DOHH2 (cell line): Measurements from ENCODE around the gene AP5S1.

Experiments used
- H3F3A ChIP-seq: fragments of 200-600 bp; sonication (generic), shearing (Covaris generic); 2 replicates; pipeline ENCODE4 v1.6.0; 2016; ENCODE audit warnings: antibody characterized with exemption, mild to moderate bottlenecking; ENCODE audit not compliant: control insufficient read depth, insufficient read depth
- H3K27ac ChIP-seq: fragments of 200-600 bp; sonication (generic); 2 replicates; pipeline ENCODE4 v1.5.1; 2014; ENCODE audit warnings: low read depth, mild to moderate bottlenecking, low read length, moderate library complexity
- H3K27me3 ChIP-seq: fragments of 200-600 bp; sonication (generic); 2 replicates; pipeline ENCODE4 v1.6.1; 2014; ENCODE audit warnings: mild to moderate bottlenecking, low read length, mixed read lengths; ENCODE audit not compliant: control insufficient read depth
- H3K36me3 ChIP-seq: fragments of 200-600 bp; sonication (generic); 2 replicates; pipeline ENCODE4 v1.6.1; 2014; ENCODE audit warnings: mild to moderate bottlenecking, low read length, moderate library complexity, mixed read lengths; ENCODE audit not compliant: control insufficient read depth
- H3K4me1 ChIP-seq: fragments of 200-600 bp; sonication (generic); 2 replicates; pipeline ENCODE4 v1.6.1; 2014; ENCODE audit warnings: mild to moderate bottlenecking, low read length, mixed read lengths; ENCODE audit not compliant: control insufficient read depth
- H3K4me2 ChIP-seq: fragments of 200-600 bp; sonication (generic); 2 replicates; pipeline ENCODE4 v1.6.0; 2014; ENCODE audit warnings: mild to moderate bottlenecking, low read length, moderate library complexity
- H3K4me3 ChIP-seq: fragments of 200-600 bp; sonication (generic); 2 replicates; pipeline ENCODE4 v1.5.1; 2014; ENCODE audit warnings: mild to moderate bottlenecking, low read length, mixed read lengths
- H3K79me2 ChIP-seq: fragments of 200-600 bp; sonication (generic); 2 replicates; pipeline ENCODE4 v1.6.1; 2014; ENCODE audit warnings: mild to moderate bottlenecking, low read length, mixed read lengths; ENCODE audit not compliant: control insufficient read depth
- H3K9me2 ChIP-seq: fragments of 200-600 bp; sonication (generic); replicated peaks from 2 replicates; pipeline ENCODE4 v1.6.1; 2014; ENCODE audit warnings: mild to moderate bottlenecking, low read length, mixed read lengths; ENCODE audit not compliant: control insufficient read depth
- H3K9me3 ChIP-seq: fragments of 200-600 bp; sonication (generic); 2 replicates; pipeline ENCODE4 v1.6.1; 2014; ENCODE audit warnings: antibody characterized with exemption, low read length, mixed read lengths; ENCODE audit not compliant: control insufficient read depth, insufficient read depth
- H4K20me1 ChIP-seq: fragments of 200-600 bp; sonication (generic); 2 replicates; pipeline ENCODE4 v1.6.0; 2014; ENCODE audit warnings: low read depth, mild to moderate bottlenecking, antibody characterized with exemption, low read length, moderate library complexity; ENCODE audit not compliant: control insufficient read depth, insufficient read depth
- EZH2phosphoT487 ChIP-seq: fragments of 200-600 bp; sonication (generic); IDR thresholded peaks from 2 replicates; pipeline ENCODE4 v1.6.1; 2017; ENCODE audit warnings: borderline replicate concordance, mild to moderate bottlenecking, antibody characterized with exemption, low read length, moderate library complexity, mixed read lengths
- TF ChIP-seq, protein P1 (sequence below): fragments of 200-600 bp; sonication (generic); IDR thresholded peaks from one replicate; pipeline ENCODE4 v1.5.1; 2014; ENCODE audit warnings: antibody characterized with exemption, mild to moderate bottlenecking, low read depth, low read length; ENCODE audit not compliant: poor library complexity, severe bottlenecking

AP5S1 gene

GRCh38 chr20:3812259-3812681 lies 8.1 kb upstream of the AP5S1 start:
- Histone ChIP-seq H3K36me3 (no peaks in the 10 kb centered on the region), H3K27me3 (no peaks in the 10 kb centered on the region; the same call in 1 of the 2 replicates), H3K4me3 (no peak overlapping the region), H3K79me2 (no peaks in the 10 kb centered on the region), H3F3A (no peaks in the 10 kb centered on the region), H3K4me2 (no peak overlapping the region), H3K27ac (no peak overlapping the region), H3K9me3 (no peaks in the 10 kb centered on the region), H3K4me1 (peaks cover 11% of the 10 kb centered on the region), H3K9me2 (no peaks in the 10 kb centered on the region), H4K20me1 (no peaks in the 10 kb centered on the region)
- TF ChIP-seq, protein P1, sequence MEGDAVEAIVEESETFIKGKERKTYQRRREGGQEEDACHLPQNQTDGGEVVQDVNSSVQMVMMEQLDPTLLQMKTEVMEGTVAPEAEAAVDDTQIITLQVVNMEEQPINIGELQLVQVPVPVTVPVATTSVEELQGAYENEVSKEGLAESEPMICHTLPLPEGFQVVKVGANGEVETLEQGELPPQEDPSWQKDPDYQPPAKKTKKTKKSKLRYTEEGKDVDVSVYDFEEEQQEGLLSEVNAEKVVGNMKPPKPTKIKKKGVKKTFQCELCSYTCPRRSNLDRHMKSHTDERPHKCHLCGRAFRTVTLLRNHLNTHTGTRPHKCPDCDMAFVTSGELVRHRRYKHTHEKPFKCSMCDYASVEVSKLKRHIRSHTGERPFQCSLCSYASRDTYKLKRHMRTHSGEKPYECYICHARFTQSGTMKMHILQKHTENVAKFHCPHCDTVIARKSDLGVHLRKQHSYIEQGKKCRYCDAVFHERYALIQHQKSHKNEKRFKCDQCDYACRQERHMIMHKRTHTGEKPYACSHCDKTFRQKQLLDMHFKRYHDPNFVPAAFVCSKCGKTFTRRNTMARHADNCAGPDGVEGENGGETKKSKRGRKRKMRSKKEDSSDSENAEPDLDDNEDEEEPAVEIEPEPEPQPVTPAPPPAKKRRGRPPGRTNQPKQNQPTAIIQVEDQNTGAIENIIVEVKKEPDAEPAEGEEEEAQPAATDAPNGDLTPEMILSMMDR = no peak
- TF ChIP-seq EZH2phosphoT487 = no peak

GRCh38 chr20:3812975-3813847 lies 7.1 kb upstream of the AP5S1 start:
- Histone ChIP-seq H3F3A (no peaks in the 10 kb centered on the region), H3K27me3 (no peaks in the 10 kb centered on the region; the same call in 1 of the 2 replicates), H3K9me3 (no peaks in the 10 kb centered on the region), H3K4me1 (peaks cover 11% of the 10 kb centered on the region), H3K9me2 (no peaks in the 10 kb centered on the region), H3K4me3 (no peak overlapping the region), H3K36me3 (no peaks in the 10 kb centered on the region), H3K4me2 (no peak overlapping the region), H3K27ac (no peak overlapping the region), H4K20me1 (no peaks in the 10 kb centered on the region), H3K79me2 (no peaks in the 10 kb centered on the region)
- TF ChIP-seq, protein P1 = no peak
- TF ChIP-seq EZH2phosphoT487 = no peak

DNA sequence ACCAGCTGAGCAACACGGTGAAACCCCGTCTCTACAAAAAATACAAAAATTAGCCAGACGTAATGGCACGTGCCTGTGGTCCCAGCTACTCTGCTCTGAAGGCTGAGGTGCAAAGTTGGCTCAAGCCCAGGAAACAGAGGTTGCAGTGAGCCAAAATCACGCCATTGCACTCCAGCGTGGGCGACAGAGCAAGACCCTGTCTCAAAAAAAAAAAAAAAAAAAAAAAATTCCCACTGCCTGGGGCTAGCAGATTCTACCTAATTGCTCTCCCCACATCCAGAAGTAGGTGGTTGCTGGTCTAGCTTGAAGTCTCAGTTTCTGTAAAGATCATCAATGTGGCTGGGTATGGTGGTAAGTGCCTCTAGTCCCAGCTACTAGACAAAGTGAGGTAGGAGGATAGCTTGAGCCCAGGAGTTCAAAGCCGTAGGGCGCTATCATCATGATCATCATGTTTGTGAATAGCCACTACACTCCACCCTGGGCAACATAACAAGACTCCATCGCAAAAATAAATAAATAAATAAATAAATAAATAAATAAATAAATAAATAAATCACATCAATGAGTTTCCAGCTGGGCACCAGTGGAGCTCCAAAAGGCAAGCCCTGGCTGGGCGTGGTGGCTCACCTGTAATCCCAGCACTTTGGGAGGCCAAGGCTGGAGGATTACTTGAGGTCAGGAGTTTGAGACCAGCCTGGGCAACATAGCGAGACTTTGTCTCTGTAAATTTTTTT lies 6.3 kb upstream of the AP5S1 start:
- Histone ChIP-seq H4K20me1 (no peaks in the 10 kb centered on the region), H3K4me2 (no peak overlapping the region), H3K4me1 (peaks cover 18% of the 10 kb centered on the region), H3K36me3 (no peaks in the 10 kb centered on the region), H3K79me2 (no peaks in the 10 kb centered on the region), H3K27ac (no peak overlapping the region), H3K9me3 (no peaks in the 10 kb centered on the region), H3F3A (no peaks in the 10 kb centered on the region), H3K9me2 (no peaks in the 10 kb centered on the region), H3K4me3 (no peak overlapping the region), H3K27me3 (no peaks in the 10 kb centered on the region; the same call in 1 of the 2 replicates)
- TF ChIP-seq, protein P1 = no peak
- no peak for TF ChIP-seq EZH2phosphoT487
